ENCODE results near the gene TEAD4.

Gene TEAD4

DNA sequence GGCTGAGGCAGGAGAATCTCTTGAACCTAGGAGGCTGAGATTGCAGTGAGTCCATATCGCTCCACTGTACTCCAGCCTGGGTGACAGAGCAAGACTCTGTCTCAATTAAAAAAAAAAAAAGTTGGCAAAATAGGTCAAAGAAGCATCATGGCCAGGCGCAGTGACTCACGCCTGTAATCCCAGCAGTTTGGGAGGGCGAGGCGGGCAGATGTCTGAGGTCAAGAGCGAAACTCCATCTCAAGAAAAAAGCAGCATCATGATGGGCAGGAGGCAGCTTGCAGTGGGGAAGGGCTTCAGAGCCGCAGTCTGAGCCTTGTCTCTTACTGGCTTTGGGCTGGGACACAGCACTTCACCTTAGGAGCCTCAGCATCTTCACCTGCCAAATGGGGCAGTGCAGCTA lies 21.4 kb downstream of the TEAD4 start:
- no peak for ATAC-seq (ENCODE audit: insufficient read depth, low read depth)
- no peak overlapping the region for H3K27ac ChIP-seq (ENCODE audit: low read length)
- H3K27me3 ChIP-seq (ENCODE audit: insufficient read depth, low read length, poor library complexity) = peaks cover 10% of the 10 kb centered on the region
- H3K9ac ChIP-seq (ENCODE audit: low read depth, low read length) = no peak overlapping the region
- DNase-seq = no peak
- no peak overlapping the region for H3K4me3 ChIP-seq (ENCODE audit: low read depth in 1 of 2, low read length in 2 of 2)
- H3K4me1 ChIP-seq (ENCODE audit: insufficient read depth, low read length) = no peaks in the 10 kb centered on the region
- no peak for TF ChIP-seq EZH2 (IDR thresholded peaks at IDR 0.05; ENCODE audit: borderline replicate concordance, low read depth, low read length, severe bottlenecking)
- TF ChIP-seq, protein P1, sequence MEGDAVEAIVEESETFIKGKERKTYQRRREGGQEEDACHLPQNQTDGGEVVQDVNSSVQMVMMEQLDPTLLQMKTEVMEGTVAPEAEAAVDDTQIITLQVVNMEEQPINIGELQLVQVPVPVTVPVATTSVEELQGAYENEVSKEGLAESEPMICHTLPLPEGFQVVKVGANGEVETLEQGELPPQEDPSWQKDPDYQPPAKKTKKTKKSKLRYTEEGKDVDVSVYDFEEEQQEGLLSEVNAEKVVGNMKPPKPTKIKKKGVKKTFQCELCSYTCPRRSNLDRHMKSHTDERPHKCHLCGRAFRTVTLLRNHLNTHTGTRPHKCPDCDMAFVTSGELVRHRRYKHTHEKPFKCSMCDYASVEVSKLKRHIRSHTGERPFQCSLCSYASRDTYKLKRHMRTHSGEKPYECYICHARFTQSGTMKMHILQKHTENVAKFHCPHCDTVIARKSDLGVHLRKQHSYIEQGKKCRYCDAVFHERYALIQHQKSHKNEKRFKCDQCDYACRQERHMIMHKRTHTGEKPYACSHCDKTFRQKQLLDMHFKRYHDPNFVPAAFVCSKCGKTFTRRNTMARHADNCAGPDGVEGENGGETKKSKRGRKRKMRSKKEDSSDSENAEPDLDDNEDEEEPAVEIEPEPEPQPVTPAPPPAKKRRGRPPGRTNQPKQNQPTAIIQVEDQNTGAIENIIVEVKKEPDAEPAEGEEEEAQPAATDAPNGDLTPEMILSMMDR (IDR thresholded peaks at IDR 0.05; ENCODE audit: borderline replicate concordance, extremely low read depth, low read length, poor library complexity, severe bottlenecking) = no peak
- no peak overlapping the region for H3K4me2 ChIP-seq (ENCODE audit: insufficient read depth, low read length)
- no peak overlapping the region for H2AFZ ChIP-seq (ENCODE audit: low read depth, low read length)
- no peaks in the 10 kb centered on the region for H3K36me3 ChIP-seq (ENCODE audit: insufficient read depth, low read length)
- no peaks in the 10 kb centered on the region for H3K79me2 ChIP-seq (ENCODE audit: insufficient read depth, low read length)
- H3K9me3 ChIP-seq (ENCODE audit: insufficient read depth, low read length, severe bottlenecking) = no peaks in the 10 kb centered on the region
- H4K20me1 ChIP-seq (ENCODE audit: insufficient read depth, low read length) = no peaks in the 10 kb centered on the region; the same call in 1 of the 2 replicates

DNA sequence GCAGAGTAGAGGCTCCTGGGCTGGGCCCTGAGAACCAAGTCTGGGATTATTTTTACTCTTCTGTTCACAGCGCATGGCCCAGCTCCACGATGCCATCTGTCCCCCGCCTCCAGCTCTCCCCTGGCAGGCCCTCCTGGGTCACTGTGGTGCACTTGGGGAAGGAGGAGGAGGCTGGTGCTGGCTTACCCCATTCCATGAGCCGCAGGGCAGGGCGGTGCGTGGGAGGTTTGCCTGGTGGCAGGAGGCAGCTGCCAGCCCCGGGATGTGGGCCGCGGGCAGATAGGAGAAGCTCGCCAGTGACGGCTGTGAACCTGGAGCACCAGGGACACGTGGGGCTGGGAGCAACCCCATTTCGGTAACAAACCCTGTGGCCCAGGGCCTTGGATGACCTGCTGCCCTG lies 23.2 kb downstream of the TEAD4 start:
- Histone ChIP-seq H2AFZ (ENCODE audit: low read depth, low read length) (no peak overlapping the region), H3K4me3 (ENCODE audit: low read depth in 1 of 2, low read length in 2 of 2) (no peak overlapping the region), H3K27ac (ENCODE audit: low read length) (no peak overlapping the region), H3K4me2 (ENCODE audit: insufficient read depth, low read length) (no peak overlapping the region), H3K36me3 (ENCODE audit: insufficient read depth, low read length) (no peaks in the 10 kb centered on the region), H3K27me3 (ENCODE audit: insufficient read depth, low read length, poor library complexity) (peaks cover 10% of the 10 kb centered on the region), H4K20me1 (ENCODE audit: insufficient read depth, low read length) (no peaks in the 10 kb centered on the region; the same call in 1 of the 2 replicates), H3K79me2 (ENCODE audit: insufficient read depth, low read length) (no peaks in the 10 kb centered on the region), H3K9me3 (ENCODE audit: insufficient read depth, low read length, severe bottlenecking) (no peaks in the 10 kb centered on the region), H3K4me1 (ENCODE audit: insufficient read depth, low read length) (no peaks in the 10 kb centered on the region), H3K9ac (ENCODE audit: low read depth, low read length) (no peak overlapping the region)
- TF ChIP-seq, protein P1 (IDR thresholded peaks at IDR 0.05; ENCODE audit: borderline replicate concordance, extremely low read depth, low read length, poor library complexity, severe bottlenecking) = no peak
- no peak for TF ChIP-seq EZH2 (IDR thresholded peaks at IDR 0.05; ENCODE audit: borderline replicate concordance, low read depth, low read length, severe bottlenecking)
- DNase-seq (no peak), ATAC-seq (ENCODE audit: insufficient read depth, low read depth) (no peak)

DNA sequence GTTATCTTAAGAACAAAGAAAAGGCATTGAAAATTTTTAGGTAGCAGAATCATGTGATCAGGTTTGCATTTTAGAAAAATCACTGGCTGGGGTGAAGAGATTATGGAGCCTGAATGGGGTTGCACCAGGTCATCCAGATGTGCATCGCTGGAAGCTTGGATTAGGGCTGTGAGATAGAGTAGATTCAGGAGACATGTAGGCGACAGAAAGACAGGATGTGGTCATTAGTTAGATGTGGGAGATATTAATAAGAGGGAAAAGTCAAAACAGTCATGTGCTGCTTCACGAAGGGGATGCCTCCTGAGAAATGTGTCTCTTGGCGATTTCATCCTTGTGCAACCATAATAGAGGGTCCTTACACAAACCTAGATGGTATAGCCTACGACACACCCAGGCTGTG lies 25.1 kb downstream of the TEAD4 start:
- Histone ChIP-seq H3K9me3 (ENCODE audit: insufficient read depth, low read length, severe bottlenecking) (no peaks in the 10 kb centered on the region), H3K27me3 (ENCODE audit: insufficient read depth, low read length, poor library complexity) (peaks cover 10% of the 10 kb centered on the region), H3K4me2 (ENCODE audit: insufficient read depth, low read length) (no peak overlapping the region), H4K20me1 (ENCODE audit: insufficient read depth, low read length) (no peaks in the 10 kb centered on the region; the same call in 1 of the 2 replicates), H3K27ac (ENCODE audit: low read length) (no peak overlapping the region), H3K4me1 (ENCODE audit: insufficient read depth, low read length) (no peaks in the 10 kb centered on the region), H3K4me3 (ENCODE audit: low read depth in 1 of 2, low read length in 2 of 2) (no peak overlapping the region), H3K9ac (ENCODE audit: low read depth, low read length) (no peak overlapping the region), H2AFZ (ENCODE audit: low read depth, low read length) (no peak overlapping the region), H3K36me3 (ENCODE audit: insufficient read depth, low read length) (no peaks in the 10 kb centered on the region), H3K79me2 (ENCODE audit: insufficient read depth, low read length) (no peaks in the 10 kb centered on the region)
- DNase-seq (no peak), ATAC-seq (ENCODE audit: insufficient read depth, low read depth) (no peak; the same call in 2 of the 3 replicates)
- no peak for TF ChIP-seq EZH2 (IDR thresholded peaks at IDR 0.05; ENCODE audit: borderline replicate concordance, low read depth, low read length, severe bottlenecking)
- TF ChIP-seq, protein P1 (IDR thresholded peaks at IDR 0.05; ENCODE audit: borderline replicate concordance, extremely low read depth, low read length, poor library complexity, severe bottlenecking) = no peak

DNA sequence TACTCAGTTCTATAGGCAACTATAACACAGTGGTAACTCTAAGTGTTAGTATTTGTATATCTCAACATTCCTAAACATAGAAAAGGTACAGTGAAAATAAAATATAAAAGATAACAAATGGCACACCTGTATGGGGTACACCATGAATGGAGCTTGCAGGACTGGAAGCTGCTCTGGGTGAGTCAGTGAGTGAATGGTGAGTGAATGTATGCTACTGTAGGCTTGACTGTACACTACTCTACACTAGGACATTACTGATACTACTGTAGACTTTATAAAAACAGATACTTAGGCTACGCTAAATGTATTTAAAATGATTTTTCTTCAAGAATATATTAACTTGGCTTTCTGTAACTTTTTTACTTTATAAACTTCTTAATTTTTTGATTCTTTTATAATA lies 25.5 kb downstream of the TEAD4 start:
- H3K27me3 ChIP-seq (ENCODE audit: insufficient read depth, low read length, poor library complexity) = peaks cover 10% of the 10 kb centered on the region
- H3K4me1 ChIP-seq (ENCODE audit: insufficient read depth, low read length) = no peaks in the 10 kb centered on the region
- ATAC-seq (ENCODE audit: insufficient read depth, low read depth) (no peak), DNase-seq (no peak)
- H3K36me3 ChIP-seq (ENCODE audit: insufficient read depth, low read length) = no peaks in the 10 kb centered on the region
- H3K4me2 ChIP-seq (ENCODE audit: insufficient read depth, low read length) = no peak overlapping the region
- no peak overlapping the region for H3K27ac ChIP-seq (ENCODE audit: low read length)
- no peaks in the 10 kb centered on the region; the same call in 1 of the 2 replicates for H4K20me1 ChIP-seq (ENCODE audit: insufficient read depth, low read length)
- no peaks in the 10 kb centered on the region for H3K79me2 ChIP-seq (ENCODE audit: insufficient read depth, low read length)
- TF ChIP-seq, protein P1 (IDR thresholded peaks at IDR 0.05; ENCODE audit: borderline replicate concordance, extremely low read depth, low read length, poor library complexity, severe bottlenecking) = no peak
- no peak for TF ChIP-seq EZH2 (IDR thresholded peaks at IDR 0.05; ENCODE audit: borderline replicate concordance, low read depth, low read length, severe bottlenecking)
- H3K9ac ChIP-seq (ENCODE audit: low read depth, low read length) = no peak overlapping the region
- no peak overlapping the region for H3K4me3 ChIP-seq (ENCODE audit: low read depth in 1 of 2, low read length in 2 of 2)
- no peaks in the 10 kb centered on the region for H3K9me3 ChIP-seq (ENCODE audit: insufficient read depth, low read length, severe bottlenecking)
- no peak overlapping the region for H2AFZ ChIP-seq (ENCODE audit: low read depth, low read length)
